ENCODE results near the gene PAK2.

Gene PAK2

GRCh38 chr3:196771067-196771466, 31.4 kb downstream of the PAK2 start:
- H3K4me2 ChIP-seq (ENCODE audit: low read length): no peak overlapping the region
- H3K4me1 ChIP-seq (ENCODE audit: control insufficient read depth, insufficient read depth, low read length): peaks cover 13% of the 10 kb centered on the region
- no peak overlapping the region for H3K4me3 ChIP-seq (ENCODE audit: low read length)
- peaks cover 3% of the 10 kb centered on the region for H3K36me3 ChIP-seq (ENCODE audit: insufficient read depth, low read length)
- no peaks in the 10 kb centered on the region for H3K9me3 ChIP-seq (replicated peaks; ENCODE audit: low read length)
- no peak overlapping the region for H3K9ac ChIP-seq (ENCODE audit: low read depth, low read length)
- H3K27me3 ChIP-seq (ENCODE audit: control insufficient read depth, insufficient read depth, low read length): no peaks in the 10 kb centered on the region

DNA sequence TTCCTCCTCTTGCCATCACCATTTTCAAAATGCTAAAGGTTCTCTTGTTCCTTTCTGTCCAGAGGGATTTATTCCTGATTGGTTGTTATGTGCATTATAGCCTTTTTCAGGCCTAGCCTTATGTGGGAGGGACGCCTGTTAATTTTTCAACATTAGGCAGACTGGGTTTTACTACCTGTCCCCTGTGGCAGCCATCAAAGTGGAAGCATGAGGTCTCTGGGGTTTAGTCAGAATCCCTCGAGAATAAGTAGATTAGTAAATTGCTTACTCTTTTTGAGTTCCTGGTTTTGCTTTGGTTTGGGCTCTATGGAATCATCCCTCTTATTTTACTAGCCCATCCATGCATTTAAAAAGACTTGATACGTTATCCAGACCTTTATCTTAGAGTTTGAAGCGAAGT, 32.4 kb downstream of the PAK2 start:
- Histone ChIP-seq H3K4me3 (ENCODE audit: low read length) (no peak overlapping the region), H3K27me3 (ENCODE audit: control insufficient read depth, insufficient read depth, low read length) (no peaks in the 10 kb centered on the region), H3K9me3 (replicated peaks; ENCODE audit: low read length) (no peaks in the 10 kb centered on the region), H3K9ac (ENCODE audit: low read depth, low read length) (no peak overlapping the region), H3K4me1 (ENCODE audit: control insufficient read depth, insufficient read depth, low read length) (peaks cover 13% of the 10 kb centered on the region), H3K36me3 (ENCODE audit: insufficient read depth, low read length) (peaks cover 4% of the 10 kb centered on the region), H3K4me2 (ENCODE audit: low read length) (no peak overlapping the region)

DNA sequence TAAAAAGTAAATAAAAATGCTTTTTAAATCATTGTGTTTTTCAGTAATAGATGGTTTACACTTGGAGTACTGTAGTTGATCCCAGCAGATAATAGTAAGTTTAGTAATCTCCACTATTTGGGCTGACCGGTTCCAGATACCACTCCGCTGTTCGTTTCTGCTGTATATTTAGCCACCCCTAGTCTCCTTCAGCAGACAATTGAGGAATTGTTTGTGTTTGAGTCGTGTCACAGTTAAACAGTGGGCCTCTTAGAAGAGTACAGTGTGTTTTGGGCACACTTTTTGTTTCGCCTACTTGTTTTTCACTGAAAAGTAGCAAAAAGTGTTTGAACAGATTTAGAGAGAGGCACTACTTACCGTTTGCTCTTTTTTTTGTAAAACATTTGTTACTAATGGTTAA, 33.2 kb downstream of the PAK2 start:
- peaks cover 5% of the 10 kb centered on the region for H3K36me3 ChIP-seq (ENCODE audit: insufficient read depth, low read length)
- H3K27me3 ChIP-seq (ENCODE audit: control insufficient read depth, insufficient read depth, low read length): no peaks in the 10 kb centered on the region
- H3K9ac ChIP-seq (ENCODE audit: low read depth, low read length): no peak overlapping the region
- H3K4me1 ChIP-seq (ENCODE audit: control insufficient read depth, insufficient read depth, low read length): peaks cover 13% of the 10 kb centered on the region
- H3K4me2 ChIP-seq (ENCODE audit: low read length): no peak overlapping the region
- H3K4me3 ChIP-seq (ENCODE audit: low read length): no peak overlapping the region
- H3K9me3 ChIP-seq (replicated peaks; ENCODE audit: low read length): no peaks in the 10 kb centered on the region

- Histone ChIP-seq H3K9ac (ENCODE audit: low read depth, low read length) (no peak overlapping the region), H3K4me1 (ENCODE audit: control insufficient read depth, insufficient read depth, low read length) (peaks cover 24% of the 10 kb centered on the region), H3K4me3 (ENCODE audit: low read length) (no peak overlapping the region), H3K27me3 (ENCODE audit: control insufficient read depth, insufficient read depth, low read length) (no peaks in the 10 kb centered on the region), H3K9me3 (replicated peaks; ENCODE audit: low read length) (no peaks in the 10 kb centered on the region), H3K4me2 (ENCODE audit: low read length) (no peak overlapping the region), H3K36me3 (ENCODE audit: insufficient read depth, low read length) (peaks cover 7% of the 10 kb centered on the region)
Measured at GRCh38 chr3:196774191-196774820, 34.6 kb downstream of the PAK2 start.

DNA sequence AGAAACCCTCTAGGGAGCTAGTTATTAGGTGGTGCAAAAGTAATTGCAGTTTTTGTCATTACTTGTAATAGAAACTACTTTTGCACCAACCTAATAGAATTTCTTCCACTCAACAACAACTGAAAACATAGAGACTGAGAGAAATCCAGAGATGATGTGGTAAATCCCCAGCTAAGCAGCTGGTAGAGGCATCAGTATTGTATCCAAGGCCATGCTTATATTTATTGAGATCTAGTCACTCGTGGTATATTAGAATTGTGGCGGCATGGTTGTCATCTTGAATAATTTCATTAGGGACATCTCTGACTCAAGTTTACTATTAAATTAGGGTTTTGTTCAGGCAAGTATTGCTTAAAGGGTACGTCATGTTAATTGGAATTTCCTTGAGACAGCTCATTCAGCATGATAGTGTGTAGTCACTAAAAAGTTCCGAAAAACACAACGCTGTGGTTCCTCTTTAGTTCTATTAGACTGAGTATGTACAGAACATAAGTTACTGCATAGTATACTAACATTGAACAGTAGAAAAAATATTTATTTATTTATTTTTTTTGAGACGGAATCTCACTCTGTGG, 35.3 kb downstream of the PAK2 start:
- no peaks in the 10 kb centered on the region for H3K27me3 ChIP-seq (ENCODE audit: control insufficient read depth, insufficient read depth, low read length)
- H3K9me3 ChIP-seq (replicated peaks; ENCODE audit: low read length): no peaks in the 10 kb centered on the region
- H3K4me3 ChIP-seq (ENCODE audit: low read length): no peak overlapping the region
- no peak overlapping the region for H3K9ac ChIP-seq (ENCODE audit: low read depth, low read length)
- H3K4me1 ChIP-seq (ENCODE audit: control insufficient read depth, insufficient read depth, low read length): peaks cover 30% of the 10 kb centered on the region
- H3K4me2 ChIP-seq (ENCODE audit: low read length): no peak overlapping the region
- peaks cover 9% of the 10 kb centered on the region for H3K36me3 ChIP-seq (ENCODE audit: insufficient read depth, low read length)

DNA sequence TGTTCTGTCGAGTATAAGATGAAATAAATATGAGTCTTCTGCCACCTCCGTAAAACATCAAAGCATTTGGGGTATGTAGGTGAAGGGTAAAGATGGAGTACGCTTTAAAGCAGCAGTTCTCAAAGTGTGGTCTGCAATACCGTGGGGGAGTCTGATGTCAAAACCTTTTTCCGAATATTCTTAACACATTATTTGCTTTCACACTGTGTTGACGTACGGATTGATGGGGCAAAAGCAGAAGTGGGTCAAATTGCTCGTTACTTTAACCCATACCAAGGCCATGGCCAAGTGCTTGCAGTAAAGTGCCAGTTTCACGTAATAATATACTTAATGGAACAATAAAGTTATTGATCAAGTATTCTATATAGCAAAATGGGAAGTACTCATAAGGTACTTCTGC, 36.3 kb downstream of the PAK2 start:
- Histone ChIP-seq H3K27me3 (ENCODE audit: control insufficient read depth, insufficient read depth, low read length) (no peaks in the 10 kb centered on the region), H3K9ac (ENCODE audit: low read depth, low read length) (no peak overlapping the region), H3K4me1 (ENCODE audit: control insufficient read depth, insufficient read depth, low read length) (peaks cover 30% of the 10 kb centered on the region), H3K36me3 (ENCODE audit: insufficient read depth, low read length) (peaks cover 13% of the 10 kb centered on the region), H3K9me3 (replicated peaks; ENCODE audit: low read length) (no peaks in the 10 kb centered on the region), H3K4me2 (ENCODE audit: low read length) (no peak overlapping the region), H3K4me3 (ENCODE audit: low read length) (no peak overlapping the region)

- Histone ChIP-seq H3K9ac (ENCODE audit: low read depth, low read length) (no peak overlapping the region), H3K36me3 (ENCODE audit: insufficient read depth, low read length) (peaks cover 14% of the 10 kb centered on the region)
Measured at GRCh38 chr3:196777836-196778235, 38.2 kb downstream of the PAK2 start.

GRCh38 chr3:196778755-196779154, 39.1 kb downstream of the PAK2 start:
- Histone ChIP-seq H3K9me3 (replicated peaks; ENCODE audit: low read length) (no peaks in the 10 kb centered on the region), H3K27me3 (ENCODE audit: control insufficient read depth, insufficient read depth, low read length) (no peaks in the 10 kb centered on the region), H3K4me1 (ENCODE audit: control insufficient read depth, insufficient read depth, low read length) (peaks cover 29% of the 10 kb centered on the region), H3K9ac (ENCODE audit: low read depth, low read length) (peak overlapping the region; percentile 6), H3K4me3 (ENCODE audit: low read length) (no peak overlapping the region), H3K4me2 (ENCODE audit: low read length) (peak overlapping the region; percentile 29), H3K36me3 (ENCODE audit: insufficient read depth, low read length) (peaks cover 24% of the 10 kb centered on the region)

More at GRCh38 chr3:196777836-196778235, 38.2 kb downstream of the PAK2 start:
- Histone ChIP-seq H3K4me2 (ENCODE audit: low read length) (no peak overlapping the region), H3K9me3 (replicated peaks; ENCODE audit: low read length) (no peaks in the 10 kb centered on the region), H3K27me3 (ENCODE audit: control insufficient read depth, insufficient read depth, low read length) (no peaks in the 10 kb centered on the region), H3K4me1 (ENCODE audit: control insufficient read depth, insufficient read depth, low read length) (peaks cover 30% of the 10 kb centered on the region), H3K4me3 (ENCODE audit: low read length) (no peak overlapping the region)

DNA sequence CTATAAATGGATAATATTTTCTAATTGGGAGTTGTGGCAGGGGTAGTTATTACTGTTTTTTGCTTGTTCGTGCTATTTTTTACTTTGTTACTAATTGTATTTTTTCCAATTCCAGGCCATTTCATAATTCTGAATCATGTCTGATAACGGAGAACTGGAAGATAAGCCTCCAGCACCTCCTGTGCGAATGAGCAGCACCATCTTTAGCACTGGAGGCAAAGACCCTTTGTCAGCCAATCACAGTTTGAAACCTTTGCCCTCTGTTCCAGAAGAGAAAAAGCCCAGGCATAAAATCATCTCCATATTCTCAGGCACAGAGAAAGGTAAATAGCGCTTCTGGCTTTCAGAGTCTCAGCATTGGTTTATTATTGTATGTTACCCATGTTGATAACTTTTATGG, 42.9 kb downstream of the PAK2 start:
- no peaks in the 10 kb centered on the region for H3K27me3 ChIP-seq (ENCODE audit: control insufficient read depth, insufficient read depth, low read length)
- H3K4me3 ChIP-seq (ENCODE audit: low read length): no peak overlapping the region
- H3K36me3 ChIP-seq (ENCODE audit: insufficient read depth, low read length): peaks cover 33% of the 10 kb centered on the region
- H3K9me3 ChIP-seq (replicated peaks; ENCODE audit: low read length): no peaks in the 10 kb centered on the region
- H3K9ac ChIP-seq (ENCODE audit: low read depth, low read length): no peak overlapping the region
- no peak overlapping the region for H3K4me2 ChIP-seq (ENCODE audit: low read length)
- H3K4me1 ChIP-seq (ENCODE audit: control insufficient read depth, insufficient read depth, low read length): peaks cover 17% of the 10 kb centered on the region

GRCh38 chr3:196788528-196788927, 48.9 kb downstream of the PAK2 start:
- H3K9me3 ChIP-seq (replicated peaks; ENCODE audit: low read length): no peaks in the 10 kb centered on the region
- no peaks in the 10 kb centered on the region for H3K27me3 ChIP-seq (ENCODE audit: control insufficient read depth, insufficient read depth, low read length)
- no peak overlapping the region for H3K4me3 ChIP-seq (ENCODE audit: low read length)
- peaks cover 23% of the 10 kb centered on the region for H3K36me3 ChIP-seq (ENCODE audit: insufficient read depth, low read length)
- H3K4me1 ChIP-seq (ENCODE audit: control insufficient read depth, insufficient read depth, low read length): peaks cover 9% of the 10 kb centered on the region
- H3K4me2 ChIP-seq (ENCODE audit: low read length): no peak overlapping the region
- no peak overlapping the region for H3K9ac ChIP-seq (ENCODE audit: low read depth, low read length)

GRCh38 chr3:196789885-196790359, 50.3 kb downstream of the PAK2 start:
- no peak overlapping the region for H3K4me2 ChIP-seq (ENCODE audit: low read length)
- peaks cover 11% of the 10 kb centered on the region for H3K4me1 ChIP-seq (ENCODE audit: control insufficient read depth, insufficient read depth, low read length)
- H3K27me3 ChIP-seq (ENCODE audit: control insufficient read depth, insufficient read depth, low read length): no peaks in the 10 kb centered on the region
- H3K9me3 ChIP-seq (replicated peaks; ENCODE audit: low read length): no peaks in the 10 kb centered on the region
- H3K9ac ChIP-seq (ENCODE audit: low read depth, low read length): no peak overlapping the region
- peaks cover 24% of the 10 kb centered on the region for H3K36me3 ChIP-seq (ENCODE audit: insufficient read depth, low read length)
- H3K4me3 ChIP-seq (ENCODE audit: low read length): no peak overlapping the region

DNA sequence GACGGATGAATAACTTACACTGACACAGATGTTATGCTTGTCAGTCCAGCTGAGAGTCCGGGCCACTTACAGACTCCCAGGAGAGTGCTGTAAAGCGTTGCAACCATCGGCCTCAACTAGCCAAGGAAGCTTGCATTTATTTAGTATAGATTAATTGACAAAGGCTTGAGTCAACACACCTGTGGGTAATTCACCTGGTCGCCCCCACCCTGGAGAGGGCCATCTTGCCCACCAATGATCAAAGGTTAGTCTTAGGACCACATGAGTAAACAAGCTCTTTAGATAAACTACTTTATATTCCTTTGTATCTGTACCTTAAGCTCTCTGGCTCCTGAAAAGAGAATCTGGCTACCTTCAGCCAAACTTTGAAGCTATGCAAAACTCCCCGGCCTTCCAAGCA, 51.0 kb downstream of the PAK2 start:
- Histone ChIP-seq H3K36me3 (ENCODE audit: insufficient read depth, low read length) (peaks cover 18% of the 10 kb centered on the region), H3K9ac (ENCODE audit: low read depth, low read length) (no peak overlapping the region), H3K4me2 (ENCODE audit: low read length) (no peak overlapping the region), H3K4me3 (ENCODE audit: low read length) (no peak overlapping the region), H3K4me1 (ENCODE audit: control insufficient read depth, insufficient read depth, low read length) (peaks cover 11% of the 10 kb centered on the region), H3K27me3 (ENCODE audit: control insufficient read depth, insufficient read depth, low read length) (no peaks in the 10 kb centered on the region), H3K9me3 (replicated peaks; ENCODE audit: low read length) (no peaks in the 10 kb centered on the region)

All from skeletal muscle satellite cell (primary cell).